Measurements from ENCODE around the gene BMP5. TPM values are rescaled to one million over a fixed set of nuclear protein-coding genes. Genes with fewer than 3 reads are reported as not detected.

BMP5 gene
- total and polyA plus RNA-seq, 2 of the 13 experiments (the other 11 are each of a cell fraction or from before 2014, with no cell fraction given) = not detected

- TF ChIP-seq RXRA (CRISPR knock-in tag; IDR thresholded peaks at IDR 0.05) (no peak), TBX3 (IDR thresholded peaks at IDR 0.05; ENCODE audit: borderline replicate concordance) (no peak), ETS1 (CRISPR knock-in tag; IDR thresholded peaks at IDR 0.05) (no peak), NCOR1 (IDR thresholded peaks at IDR 0.05; ENCODE audit: borderline replicate concordance, low read length) (no peak), MEIS2 (CRISPR knock-in tag; IDR thresholded peaks at IDR 0.05) (no peak), NFIC (IDR thresholded peaks at IDR 0.05; ENCODE audit: low read length) (no peak), ATAD3A (CRISPR knock-in tag; IDR thresholded peaks at IDR 0.05) (no peak)
Measured at GRCh38 chr6:55772730-55773129, 102.7 kb downstream of the BMP5 start (continued).

GRCh38 chr6:55759536-55759935 lies 115.9 kb downstream of the BMP5 start:
- Histone ChIP-seq H3K9ac (ENCODE audit: insufficient read depth, low read depth, low read length) (no peak overlapping the region), H3K27me3 (ENCODE audit: control insufficient read depth in 1 of 2, insufficient read depth in 2 of 2, low read length in 2 of 2) (no peaks in the 10 kb centered on the region), H4K20me1 (ENCODE audit: insufficient read depth, low read length) (no peaks in the 10 kb centered on the region), H3K4me3 (replicated peaks in 1 of 3; ENCODE audit: insufficient read depth in 1 of 3, low read depth in 2 of 3, low read length in 3 of 3) (no peak overlapping the region), H3K9me3 (ENCODE audit: low read length) (no peaks in the 10 kb centered on the region), H3K79me2 (ENCODE audit: insufficient read depth, low read length) (no peaks in the 10 kb centered on the region), H3K36me3 (replicated peaks in 1 of 2; ENCODE audit: control insufficient read depth in 1 of 2, insufficient read depth in 2 of 2, low read length in 2 of 2) (no peaks in the 10 kb centered on the region), H3K4me1 (ENCODE audit: insufficient read depth, low read length) (no peaks in the 10 kb centered on the region), H3K4me2 (ENCODE audit: low read depth, low read length) (no peak overlapping the region), H2AFZ (ENCODE audit: low read length) (no peak overlapping the region), H3K27ac (ENCODE audit: extremely low read length, insufficient read depth, low read length) (no peak overlapping the region)
- POLR2A ChIA-PET = no interaction called here
- intact Hi-C loops (cut with micrococcal nuclease; ENCODE audit: unreplicated experiment) = no loop called here
- no peak for FAIRE-seq
- WGBS (ENCODE audit: low lambda C conversion rate) = 0% methylated on average over 1 of the region's 1 CpG
- BruUV-seq (replicated peaks) = no TSS peak
- no peak for DNase-seq (ENCODE audit: low spot score)
- TF ChIP-seq ELF3 (CRISPR knock-in tag; IDR thresholded peaks at IDR 0.05) = no peak
- no peak for TF ChIP-seq CBX1 (IDR thresholded peaks at IDR 0.05; ENCODE audit: low read depth)
- no peak for TF ChIP-seq ZBTB10 (CRISPR knock-in tag; IDR thresholded peaks at IDR 0.05; ENCODE audit: borderline replicate concordance)
- no peak for TF ChIP-seq SNAI1 (CRISPR knock-in tag; IDR thresholded peaks at IDR 0.05; ENCODE audit: borderline replicate concordance)
- TF ChIP-seq SRSF1 (optimal IDR thresholded peaks at IDR 0.05; ENCODE audit: low read depth, low read length) = no peak
- TF ChIP-seq HOXA7 (CRISPR knock-in tag; IDR thresholded peaks at IDR 0.05) = no peak
- in situ Hi-C loops (cut with HindIII; ENCODE audit: extremely low pct_ligation_motif_present, low pct_unique_long_range_greater_than_20kb) = no loop called here
- no peak for ATAC-seq
- CTCF ChIA-PET (ENCODE audit: low intra/inter-chr PET ratio, low total read pairs) = no interaction called here
